Fibroblast of lung (primary cell): ENCODE results near the gene CMTM6. TPM values are rescaled to one million over a fixed set of nuclear protein-coding genes. Genes with fewer than 3 reads are reported as not detected.

Source experiments
- DNase-seq, 2 donors: peaks; one replicate each; pipeline versions ENCODE4 v3.0.0 to v3.0.0-alpha.2; 2010; ENCODE audit warnings: low read depth in 2 of 2
- H2AFZ ChIP-seq: 2 replicates; pipeline ENCODE4 v1.5.1; 2012; ENCODE audit warnings: low read length, control low read depth, inconsistent platforms
- H3K27ac ChIP-seq: 2 replicates; pipeline ENCODE4 v1.5.1; 2011; ENCODE audit warnings: low read length, control low read depth; ENCODE audit not compliant: insufficient read depth
- H3K27me3 ChIP-seq: 2 replicates; pipeline ENCODE4 v1.5.1; 2011; ENCODE audit warnings: mild to moderate bottlenecking, low read length; ENCODE audit not compliant: control insufficient read depth, insufficient read depth
- H3K36me3 ChIP-seq: 2 replicates; pipeline ENCODE4 v1.5.1; 2011; ENCODE audit warnings: low read length; ENCODE audit not compliant: control insufficient read depth, insufficient read depth
- H3K4me1 ChIP-seq: 2 replicates; pipeline ENCODE4 v1.5.1; 2011; ENCODE audit warnings: low read length; ENCODE audit not compliant: control insufficient read depth, insufficient read depth; ENCODE audit errors: extremely low read depth
- H3K4me2 ChIP-seq: 2 replicates; pipeline ENCODE4 v1.5.1; 2011; ENCODE audit warnings: low read length, control low read depth; ENCODE audit not compliant: insufficient read depth; ENCODE audit errors: extremely low read depth
- H3K4me3 ChIP-seq, 4 experiments: fragments of 200-600 bp in 1 of 4; sonication (generic) in 1 of 4; replicated peaks in 1 of 4; 2 replicates each; pipeline ENCODE4 v1.5.1; 2011 to 2016; ENCODE audit warnings: low read length in 4 of 4, low read depth in 3 of 4, mild to moderate bottlenecking in 3 of 4, control low read depth in 2 of 4, inconsistent platforms in 1 of 4, mixed read lengths in 1 of 4; ENCODE audit not compliant: insufficient read depth in 1 of 4; ENCODE audit errors: control extremely low read depth in 1 of 4
- H3K79me2 ChIP-seq: 2 replicates; pipeline ENCODE4 v1.5.1; 2012; ENCODE audit warnings: mild to moderate bottlenecking, low read length, inconsistent platforms; ENCODE audit not compliant: control insufficient read depth, insufficient read depth
- H3K9ac ChIP-seq: 2 replicates; pipeline ENCODE4 v1.5.1; 2011; ENCODE audit warnings: mild to moderate bottlenecking, low read length, control low read depth; ENCODE audit not compliant: insufficient read depth
- H3K9me3 ChIP-seq: 2 replicates; pipeline ENCODE4 v1.5.1; 2012; ENCODE audit warnings: low read depth, low read length; ENCODE audit not compliant: control insufficient read depth, insufficient read depth
- H4K20me1 ChIP-seq: 2 replicates; pipeline ENCODE4 v1.5.1; 2011; ENCODE audit warnings: low read length; ENCODE audit not compliant: control insufficient read depth, insufficient read depth; ENCODE audit errors: extremely low read depth
- CTCF ChIP-seq, 2 donors: IDR thresholded peaks in 1 of 2; conservative IDR thresholded peaks in 1 of 2; 1 replicate in 1 of 2; 2 replicates in 1 of 2; pipeline ENCODE4 v1.5.1; 2011 to 2012; ENCODE audit warnings: low read length in 2 of 2, control low read depth in 1 of 2, inconsistent platforms in 1 of 2, low read depth in 1 of 2, mild to moderate bottlenecking in 1 of 2
- EZH2 ChIP-seq: IDR thresholded peaks from 2 replicates; pipeline ENCODE4 v1.5.1; 2012; ENCODE audit warnings: low read length, control low read depth, mild to moderate bottlenecking; ENCODE audit errors: missing control alignments
- polyA plus RNA-seq, 2 donors: library from polyadenylated mRNA; depleted of rRNA in 1 of 2; stranded (reverse) in 1 of 2; unstranded in 1 of 2; fragments of >200 nt; gene quantifications; 2 replicates each; pipeline ENCODE4 v1.2.1, GENCODE V29; 2011 to 2012; ENCODE audit warnings: missing spikeins in 1 of 2
- total RNA-seq: library from RNA; depleted of rRNA; stranded (reverse); fragments of >200 nt; gene quantifications from 2 replicates; pipeline ENCODE4 v1.2.1, GENCODE V29; 2014

CMTM6 gene
- total and polyA plus RNA-seq, 2 donors (not counting 1 experiment from before 2014, with no cell fraction given): 74.1 to 76.5 TPM

- no peak overlapping the region for H3K27ac ChIP-seq
- no peak for DNase-seq
- TF ChIP-seq CTCF (conservative IDR thresholded peaks at IDR 0.05 in 1 of 2, IDR thresholded peaks at IDR 0.05 in 1 of 2; ENCODE audit: low read depth in 1 of 2, low read length in 2 of 2) (no peak), EZH2 (no peak)
Observed at GRCh38 chr3:32500880-32501782, 1.5 kb downstream of the CMTM6 start.

GRCh38 chr3:32500231-32500630 is 2.4 kb downstream of the CMTM6 start:
- Histone ChIP-seq H3K4me3 (peak overlapping the region in 1 of 4 experiments; percentile 42), H3K9me3 (no peaks in the 10 kb centered on the region), H3K27me3 (no peaks in the 10 kb centered on the region), H3K4me2 (no peak overlapping the region), H3K4me1 (no peaks in the 10 kb centered on the region), H3K79me2 (peaks cover 16% of the 10 kb centered on the region), H2AFZ (no peak overlapping the region), H4K20me1 (no peaks in the 10 kb centered on the region), H3K9ac (no peak overlapping the region), H3K27ac (no peak overlapping the region), H3K36me3 (no peaks in the 10 kb centered on the region)
- no peak for TF ChIP-seq EZH2
- TF ChIP-seq CTCF (conservative IDR thresholded peaks at IDR 0.05 in 1 of 2, IDR thresholded peaks at IDR 0.05 in 1 of 2; ENCODE audit: low read depth in 1 of 2, low read length in 2 of 2): no peak
- DNase-seq: no peak

More at GRCh38 chr3:32500880-32501782, 1.5 kb downstream of the CMTM6 start:
- peak overlapping the region; percentile 81 to 94 (median 90) for H3K4me3 ChIP-seq
- no peak overlapping the region for H3K9ac ChIP-seq
- no peaks in the 10 kb centered on the region for H3K4me1 ChIP-seq
- no peaks in the 10 kb centered on the region for H4K20me1 ChIP-seq
- H2AFZ ChIP-seq: no peak overlapping the region
- no peaks in the 10 kb centered on the region for H3K9me3 ChIP-seq
- H3K4me2 ChIP-seq: peak overlapping the region; percentile 38
- H3K79me2 ChIP-seq: peaks cover 15% of the 10 kb centered on the region
- no peaks in the 10 kb centered on the region for H3K27me3 ChIP-seq
- no peaks in the 10 kb centered on the region for H3K36me3 ChIP-seq

- no peaks in the 10 kb centered on the region for H3K36me3 ChIP-seq
- no peaks in the 10 kb centered on the region for H4K20me1 ChIP-seq
- no peak overlapping the region for H3K4me2 ChIP-seq
- no peak for DNase-seq
- H3K9me3 ChIP-seq: no peaks in the 10 kb centered on the region
- H3K4me3 ChIP-seq: no peak overlapping the region
- H3K9ac ChIP-seq: no peak overlapping the region
- H3K79me2 ChIP-seq: peaks cover 16% of the 10 kb centered on the region
- H3K27ac ChIP-seq: no peak overlapping the region
- no peaks in the 10 kb centered on the region for H3K4me1 ChIP-seq
- H3K27me3 ChIP-seq: no peaks in the 10 kb centered on the region
- H2AFZ ChIP-seq: no peak overlapping the region
- TF ChIP-seq EZH2 (no peak), CTCF (conservative IDR thresholded peaks at IDR 0.05 in 1 of 2, IDR thresholded peaks at IDR 0.05 in 1 of 2; ENCODE audit: low read depth in 1 of 2, low read length in 2 of 2) (no peak)
Observed at GRCh38 chr3:32499585-32499984, 3.1 kb downstream of the CMTM6 start.
